MM.1S (cell line): ENCODE measurements around the gene POLR1B.
A peak's percentile ranks its signal among the peaks of the same experiment; 100 is the strongest.

Experiments
- DNase-seq: peaks from one replicate; pipeline ENCODE4 v3.0.0-alpha.2; 2015
- H2AFZ ChIP-seq: fragments of 300-600 bp; sonication (generic); 2 replicates; pipeline ENCODE4 v1.6.0; 2016; ENCODE audit warnings: antibody characterized with exemption, low read length
- H3F3A ChIP-seq: fragments of 300-600 bp; sonication (generic); 2 replicates; pipeline ENCODE4 v1.6.1; 2016; ENCODE audit warnings: mild to moderate bottlenecking, antibody characterized with exemption, low read length, moderate library complexity, mixed read lengths; ENCODE audit not compliant: insufficient read depth
- H3K27ac ChIP-seq: fragments of 300-600 bp; sonication (generic); 2 replicates; pipeline ENCODE4 v1.5.1; 2016; ENCODE audit warnings: mild to moderate bottlenecking, low read length
- H3K27me3 ChIP-seq: fragments of 300-600 bp; sonication (generic); replicated peaks from 2 replicates; pipeline ENCODE4 v1.6.0; 2016; ENCODE audit warnings: low read length; ENCODE audit not compliant: insufficient read depth
- H3K36me3 ChIP-seq: fragments of 300-600 bp; sonication (generic); replicated peaks from 2 replicates; pipeline ENCODE4 v1.6.1; 2016; ENCODE audit warnings: mild to moderate bottlenecking, low read length, mixed read lengths; ENCODE audit not compliant: insufficient read depth
- H3K4me1 ChIP-seq: fragments of 300-600 bp; sonication (generic); 2 replicates; pipeline ENCODE4 v1.6.1; 2016; ENCODE audit warnings: low read length, mixed read lengths
- H3K4me2 ChIP-seq: fragments of 300-600 bp; sonication (generic); 2 replicates; pipeline ENCODE4 v1.6.0; 2016; ENCODE audit warnings: low read depth, low read length
- H3K4me3 ChIP-seq: fragments of 300-600 bp; sonication (generic); 2 replicates; pipeline ENCODE4 v1.5.1; 2016; ENCODE audit warnings: low read length, mixed read lengths
- H3K79me2 ChIP-seq: fragments of 300-600 bp; sonication (generic); 2 replicates; pipeline ENCODE4 v1.6.1; 2016; ENCODE audit warnings: mixed run types, low read length, mixed read lengths
- H3K9ac ChIP-seq: fragments of 300-600 bp; sonication (generic); 2 replicates; pipeline ENCODE4 v1.6.1; 2016; ENCODE audit warnings: low read length, mixed read lengths
- H3K9me2 ChIP-seq: fragments of 300-600 bp; sonication (generic); replicated peaks from 2 replicates; pipeline ENCODE4 v1.6.1; 2016; ENCODE audit warnings: mild to moderate bottlenecking, low read length, mixed read lengths; ENCODE audit not compliant: insufficient read depth
- H3K9me3 ChIP-seq: fragments of 300-600 bp; sonication (generic); replicated peaks from 2 replicates; pipeline ENCODE4 v1.6.1; 2016; ENCODE audit warnings: mild to moderate bottlenecking, low read length, mixed read lengths; ENCODE audit not compliant: insufficient read depth
- H4K20me1 ChIP-seq: fragments of 300-600 bp; sonication (generic); 2 replicates; pipeline ENCODE4 v1.6.1; 2016; ENCODE audit warnings: mild to moderate bottlenecking, low read length, moderate library complexity, mixed read lengths; ENCODE audit not compliant: insufficient read depth
- EZH2 ChIP-seq: fragments of 300-600 bp; sonication (generic); optimal IDR thresholded peaks from 2 replicates; pipeline ENCODE3; 2017; ENCODE audit warnings: low read depth, mild to moderate bottlenecking, antibody characterized with exemption, low read length, mixed read lengths
- EZH2phosphoT487 ChIP-seq: fragments of 300-600 bp; sonication (generic); IDR thresholded peaks from 2 replicates; pipeline ENCODE4 v1.6.1; 2018; ENCODE audit warnings: antibody characterized with exemption, low read length
- TF ChIP-seq, protein P1 (sequence below): fragments of 300-600 bp; sonication (generic); IDR thresholded peaks from 2 replicates; pipeline ENCODE4 v1.5.1; 2016; ENCODE audit warnings: antibody characterized with exemption, low read length, mixed read lengths

The POLR1B gene

DNA sequence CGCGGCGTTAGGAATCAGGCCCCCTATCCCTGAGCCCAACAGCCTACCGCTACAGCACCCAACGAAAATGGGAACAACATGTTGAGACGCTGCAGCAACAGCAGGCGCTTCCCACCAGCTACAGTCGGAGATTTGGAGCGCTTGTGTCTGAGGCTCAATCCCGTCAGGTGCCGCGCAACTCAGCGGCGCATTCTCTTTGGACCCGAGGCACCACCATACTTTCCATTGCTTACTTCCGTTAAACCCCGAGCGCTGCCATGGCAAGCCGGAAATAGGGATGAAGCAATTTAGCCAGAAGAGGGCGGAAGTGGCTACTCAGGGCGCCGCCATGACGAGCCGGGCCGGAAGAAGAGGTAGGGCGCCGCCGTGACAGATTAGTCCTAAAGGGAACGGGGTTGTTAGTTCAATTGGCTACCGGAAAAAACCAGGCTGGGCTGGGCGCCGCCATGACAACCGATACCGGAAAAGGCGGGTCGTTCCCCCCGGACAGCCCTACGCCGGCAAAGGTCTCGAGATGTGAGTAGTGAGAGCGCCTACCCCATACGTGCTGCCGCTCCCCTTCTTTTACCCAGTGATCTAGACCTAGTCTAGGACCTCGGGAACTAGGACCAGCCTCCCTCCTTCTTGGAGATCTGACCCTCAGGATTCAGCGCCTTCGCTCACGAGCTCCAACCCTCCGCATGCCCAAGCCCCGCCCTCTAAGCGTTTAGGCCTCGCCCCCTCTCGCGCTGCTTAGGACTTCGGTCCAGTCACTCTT, 42.0 kb downstream of the POLR1B start, which contains the start of gene CHCHD5:
CHCHD5 (plus strand) TSS at position 476 of the 757 bp plus-strand sequence; CDS start at position 515, 39 bp downstream.
- H3K4me2 ChIP-seq, result peak within 1 kb of the TSS; percentile 80
- no peaks in the 10 kb centered on the region for H3K9me3 ChIP-seq
- peak within 1 kb of the TSS; percentile 76 for H2AFZ ChIP-seq
- peak; percentile 94 for DNase-seq
- TF ChIP-seq EZH2, result no peak
- no peak for TF ChIP-seq EZH2phosphoT487
- TF ChIP-seq, protein P1, sequence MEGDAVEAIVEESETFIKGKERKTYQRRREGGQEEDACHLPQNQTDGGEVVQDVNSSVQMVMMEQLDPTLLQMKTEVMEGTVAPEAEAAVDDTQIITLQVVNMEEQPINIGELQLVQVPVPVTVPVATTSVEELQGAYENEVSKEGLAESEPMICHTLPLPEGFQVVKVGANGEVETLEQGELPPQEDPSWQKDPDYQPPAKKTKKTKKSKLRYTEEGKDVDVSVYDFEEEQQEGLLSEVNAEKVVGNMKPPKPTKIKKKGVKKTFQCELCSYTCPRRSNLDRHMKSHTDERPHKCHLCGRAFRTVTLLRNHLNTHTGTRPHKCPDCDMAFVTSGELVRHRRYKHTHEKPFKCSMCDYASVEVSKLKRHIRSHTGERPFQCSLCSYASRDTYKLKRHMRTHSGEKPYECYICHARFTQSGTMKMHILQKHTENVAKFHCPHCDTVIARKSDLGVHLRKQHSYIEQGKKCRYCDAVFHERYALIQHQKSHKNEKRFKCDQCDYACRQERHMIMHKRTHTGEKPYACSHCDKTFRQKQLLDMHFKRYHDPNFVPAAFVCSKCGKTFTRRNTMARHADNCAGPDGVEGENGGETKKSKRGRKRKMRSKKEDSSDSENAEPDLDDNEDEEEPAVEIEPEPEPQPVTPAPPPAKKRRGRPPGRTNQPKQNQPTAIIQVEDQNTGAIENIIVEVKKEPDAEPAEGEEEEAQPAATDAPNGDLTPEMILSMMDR, result no peak
- peak within 1 kb of the TSS; percentile 79 for H3K9ac ChIP-seq
- H3K4me1 ChIP-seq, result peaks cover 12% of the 10 kb centered on the region
- no peaks in the 10 kb centered on the region for H4K20me1 ChIP-seq
- no peaks in the 10 kb centered on the region for H3K9me2 ChIP-seq
- H3K79me2 ChIP-seq, result peaks cover 24% of the 10 kb centered on the region
- H3K4me3 ChIP-seq, result peak within 1 kb of the TSS; percentile 91
- H3K27me3 ChIP-seq, result no peaks in the 10 kb centered on the region
- H3K27ac ChIP-seq, result peak within 1 kb of the TSS; percentile 99
- H3F3A ChIP-seq, result peaks cover 26% of the 10 kb centered on the region
- no peaks in the 10 kb centered on the region for H3K36me3 ChIP-seq

DNA sequence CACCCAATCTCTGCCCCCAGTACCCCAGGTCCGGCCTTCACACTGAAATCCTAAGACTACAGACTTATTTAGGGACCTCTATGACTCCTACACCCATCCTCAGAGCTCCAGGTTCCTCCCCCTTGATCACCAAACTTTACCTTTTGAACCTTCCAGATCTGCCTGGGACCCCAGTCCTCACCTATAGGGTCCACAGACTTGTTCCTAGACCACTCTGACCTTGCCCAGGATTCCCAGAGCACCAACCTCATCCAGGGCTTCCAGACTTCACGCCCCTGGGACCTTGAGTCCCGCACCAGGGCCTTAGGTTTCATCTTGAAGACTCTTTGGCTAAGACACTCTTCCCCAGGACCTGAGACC, 42.6 kb downstream of the POLR1B start:
- no peaks in the 10 kb centered on the region for H3K27me3 ChIP-seq
- peaks cover 26% of the 10 kb centered on the region for H3F3A ChIP-seq
- peak overlapping the region; percentile 99 for H3K27ac ChIP-seq
- peaks cover 19% of the 10 kb centered on the region for H3K79me2 ChIP-seq
- H3K9ac ChIP-seq, result peak overlapping the region; percentile 79
- no peak for DNase-seq
- TF ChIP-seq EZH2phosphoT487 (no peak), EZH2 (no peak)
- TF ChIP-seq, protein P1, result no peak
- no peaks in the 10 kb centered on the region for H3K36me3 ChIP-seq
- H3K9me2 ChIP-seq, result no peaks in the 10 kb centered on the region
- H3K4me1 ChIP-seq, result peaks cover 12% of the 10 kb centered on the region
- no peaks in the 10 kb centered on the region for H4K20me1 ChIP-seq
- H3K9me3 ChIP-seq, result no peaks in the 10 kb centered on the region
- H3K4me2 ChIP-seq, result peak overlapping the region; percentile 80
- peak overlapping the region; percentile 76 for H2AFZ ChIP-seq
- H3K4me3 ChIP-seq, result peak overlapping the region; percentile 91

DNA sequence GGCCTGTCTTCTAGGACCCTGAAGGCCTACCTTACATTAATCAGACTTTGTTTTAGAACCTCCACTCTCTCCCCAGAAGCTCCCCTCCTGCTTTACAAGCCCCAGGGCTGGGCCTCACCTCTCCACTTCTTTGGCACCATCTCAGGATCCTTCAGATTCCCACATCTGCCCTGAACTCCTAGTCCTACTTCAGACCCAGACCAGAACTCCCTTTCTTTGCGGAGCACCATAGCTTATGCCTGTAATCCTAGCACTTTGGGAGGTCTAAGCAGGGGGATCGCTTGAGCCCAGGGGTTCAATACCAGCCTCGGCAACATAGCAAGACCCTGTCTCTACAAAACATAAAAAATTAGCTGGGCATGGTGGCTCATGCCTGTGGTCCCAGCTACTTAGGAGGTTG, 43.1 kb downstream of the POLR1B start:
- no peaks in the 10 kb centered on the region for H3K9me2 ChIP-seq
- no peaks in the 10 kb centered on the region for H3K9me3 ChIP-seq
- no peaks in the 10 kb centered on the region for H4K20me1 ChIP-seq
- peak overlapping the region; percentile 99; the same call in 1 of the 2 replicates for H3K27ac ChIP-seq
- H3K79me2 ChIP-seq, result peaks cover 19% of the 10 kb centered on the region
- H3K36me3 ChIP-seq, result no peaks in the 10 kb centered on the region
- H2AFZ ChIP-seq, result peak overlapping the region; percentile 76; the same call in 1 of the 2 replicates
- TF ChIP-seq EZH2 (no peak), EZH2phosphoT487 (no peak)
- TF ChIP-seq, protein P1, result no peak
- peak overlapping the region; percentile 91 for H3K4me3 ChIP-seq
- DNase-seq, result no peak
- peak overlapping the region; percentile 80 for H3K4me2 ChIP-seq
- no peaks in the 10 kb centered on the region for H3K27me3 ChIP-seq
- H3K9ac ChIP-seq, result 0 out of 2 replicates have a peak overlapping the region, but pooled peaks have one; percentile 79
- peaks cover 26% of the 10 kb centered on the region for H3F3A ChIP-seq
- peaks cover 12% of the 10 kb centered on the region for H3K4me1 ChIP-seq
